ENCODE measurements around the gene PPARG. TPM values are rescaled to one million over a fixed set of nuclear protein-coding genes. Genes with fewer than 3 reads are reported as not detected.

The PPARG gene
- total RNA-seq, 1 donor from 2014 or later, result 4.4 TPM

- Mint-ChIP-seq H3K27me3 (ENCODE audit: unreplicated experiment) (no peaks in the 10 kb centered on the region), H3K27ac (ENCODE audit: unreplicated experiment) (no peak overlapping the region), H3K4me3 (ENCODE audit: unreplicated experiment) (no peak overlapping the region), H3K4me1 (ENCODE audit: unreplicated experiment) (peaks cover 3% of the 10 kb centered on the region), H3K36me3 (ENCODE audit: unreplicated experiment) (no peaks in the 10 kb centered on the region), H3K9me3 (ENCODE audit: unreplicated experiment) (no peaks in the 10 kb centered on the region)
- DNase-seq (ENCODE audit: extremely low spot score, unreplicated experiment), result no peak
- TF ChIP-seq CTCF (IDR thresholded peaks at IDR 0.05), result no peak
These were observed 173.5 kb downstream of the PPARG start for GRCh38 chr3:12462159-12462947.

- peaks cover 3% of the 10 kb centered on the region for H3K4me1 Mint-ChIP-seq (ENCODE audit: unreplicated experiment)
- H3K27ac Mint-ChIP-seq (ENCODE audit: unreplicated experiment), result no peak overlapping the region
- no peaks in the 10 kb centered on the region for H3K36me3 Mint-ChIP-seq (ENCODE audit: unreplicated experiment)
- no peak for DNase-seq (ENCODE audit: extremely low spot score, unreplicated experiment)
- H3K27me3 Mint-ChIP-seq (ENCODE audit: unreplicated experiment), result no peaks in the 10 kb centered on the region
- no peak for TF ChIP-seq CTCF (IDR thresholded peaks at IDR 0.05)
- H3K9me3 Mint-ChIP-seq (ENCODE audit: unreplicated experiment), result no peaks in the 10 kb centered on the region
- no peak overlapping the region for H3K4me3 Mint-ChIP-seq (ENCODE audit: unreplicated experiment)
These were observed 174.8 kb downstream of the PPARG start for GRCh38 chr3:12463686-12464085.

GRCh38 chr3:12464181-12464580 lies 175.3 kb downstream of the PPARG start:
- TF ChIP-seq CTCF (IDR thresholded peaks at IDR 0.05), result no peak
- Mint-ChIP-seq H3K36me3 (ENCODE audit: unreplicated experiment) (no peaks in the 10 kb centered on the region), H3K4me3 (ENCODE audit: unreplicated experiment) (no peak overlapping the region), H3K4me1 (ENCODE audit: unreplicated experiment) (peaks cover 3% of the 10 kb centered on the region), H3K9me3 (ENCODE audit: unreplicated experiment) (no peaks in the 10 kb centered on the region), H3K27ac (ENCODE audit: unreplicated experiment) (no peak overlapping the region), H3K27me3 (ENCODE audit: unreplicated experiment) (no peaks in the 10 kb centered on the region)
- no peak for DNase-seq (ENCODE audit: extremely low spot score, unreplicated experiment)

- DNase-seq (ENCODE audit: extremely low spot score, unreplicated experiment), result no peak
- H3K27me3 Mint-ChIP-seq (ENCODE audit: unreplicated experiment), result no peaks in the 10 kb centered on the region
- H3K4me3 Mint-ChIP-seq (ENCODE audit: unreplicated experiment), result no peak overlapping the region
- H3K36me3 Mint-ChIP-seq (ENCODE audit: unreplicated experiment), result no peaks in the 10 kb centered on the region
- peaks cover 3% of the 10 kb centered on the region for H3K4me1 Mint-ChIP-seq (ENCODE audit: unreplicated experiment)
- no peaks in the 10 kb centered on the region for H3K9me3 Mint-ChIP-seq (ENCODE audit: unreplicated experiment)
- H3K27ac Mint-ChIP-seq (ENCODE audit: unreplicated experiment), result no peak overlapping the region
- no peak for TF ChIP-seq CTCF (IDR thresholded peaks at IDR 0.05)
These were observed 176.4 kb downstream of the PPARG start for GRCh38 chr3:12465151-12465835.

GRCh38 chr3:12465836-12466225 lies 177.0 kb downstream of the PPARG start:
- no peak for DNase-seq (ENCODE audit: extremely low spot score, unreplicated experiment)
- Mint-ChIP-seq H3K9me3 (ENCODE audit: unreplicated experiment) (no peaks in the 10 kb centered on the region), H3K36me3 (ENCODE audit: unreplicated experiment) (no peaks in the 10 kb centered on the region), H3K27me3 (ENCODE audit: unreplicated experiment) (no peaks in the 10 kb centered on the region), H3K27ac (ENCODE audit: unreplicated experiment) (peak overlapping the region; percentile 13), H3K4me3 (ENCODE audit: unreplicated experiment) (no peak overlapping the region), H3K4me1 (ENCODE audit: unreplicated experiment) (peaks cover 3% of the 10 kb centered on the region)
- TF ChIP-seq CTCF (IDR thresholded peaks at IDR 0.05), result no peak

Data from osteocyte (in vitro differentiated cells).